GM12872 (cell line): Measurements from ENCODE around the gene NPAS3.

ENCODE experiments used
- TF ChIP-seq, protein P1 (sequence below): IDR thresholded peaks from 3 replicates; pipeline ENCODE4 v1.5.1; 2011; ENCODE audit warnings: low read depth, mild to moderate bottlenecking, low read length, moderate library complexity; ENCODE audit not compliant: insufficient read depth

The NPAS3 gene

DNA sequence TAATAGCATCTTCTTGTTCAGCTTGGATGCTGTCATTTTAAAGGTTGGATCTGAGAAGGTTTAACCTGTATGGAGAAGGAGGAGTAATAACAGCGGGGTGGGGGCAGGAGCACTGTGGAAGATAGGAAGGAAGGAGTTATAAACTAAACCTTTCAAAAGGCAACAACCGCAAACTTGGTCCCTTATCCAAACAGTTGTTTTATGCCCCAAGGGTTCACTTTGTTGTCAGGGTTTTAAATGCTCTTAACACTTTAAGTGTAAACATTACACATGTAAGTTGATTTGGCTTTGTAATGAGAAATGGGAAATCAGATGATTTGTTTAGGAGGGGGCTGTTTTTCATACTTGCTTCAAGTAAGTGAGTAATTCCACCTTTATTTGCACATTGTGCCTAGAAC, 3.0 kb downstream of the NPAS3 start:
- TF ChIP-seq, protein P1, sequence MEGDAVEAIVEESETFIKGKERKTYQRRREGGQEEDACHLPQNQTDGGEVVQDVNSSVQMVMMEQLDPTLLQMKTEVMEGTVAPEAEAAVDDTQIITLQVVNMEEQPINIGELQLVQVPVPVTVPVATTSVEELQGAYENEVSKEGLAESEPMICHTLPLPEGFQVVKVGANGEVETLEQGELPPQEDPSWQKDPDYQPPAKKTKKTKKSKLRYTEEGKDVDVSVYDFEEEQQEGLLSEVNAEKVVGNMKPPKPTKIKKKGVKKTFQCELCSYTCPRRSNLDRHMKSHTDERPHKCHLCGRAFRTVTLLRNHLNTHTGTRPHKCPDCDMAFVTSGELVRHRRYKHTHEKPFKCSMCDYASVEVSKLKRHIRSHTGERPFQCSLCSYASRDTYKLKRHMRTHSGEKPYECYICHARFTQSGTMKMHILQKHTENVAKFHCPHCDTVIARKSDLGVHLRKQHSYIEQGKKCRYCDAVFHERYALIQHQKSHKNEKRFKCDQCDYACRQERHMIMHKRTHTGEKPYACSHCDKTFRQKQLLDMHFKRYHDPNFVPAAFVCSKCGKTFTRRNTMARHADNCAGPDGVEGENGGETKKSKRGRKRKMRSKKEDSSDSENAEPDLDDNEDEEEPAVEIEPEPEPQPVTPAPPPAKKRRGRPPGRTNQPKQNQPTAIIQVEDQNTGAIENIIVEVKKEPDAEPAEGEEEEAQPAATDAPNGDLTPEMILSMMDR = no peak

- TF ChIP-seq, protein P1 = no peak
Observed at GRCh38 chr14:32947081-32947480, 8.4 kb downstream of the NPAS3 start.

GRCh38 chr14:32947792-32948191, 9.1 kb downstream of the NPAS3 start:
- TF ChIP-seq, protein P1 = no peak

- TF ChIP-seq, protein P1 = no peak
Observed at GRCh38 chr14:32950584-32950983, 11.9 kb downstream of the NPAS3 start.

- TF ChIP-seq, protein P1 = no peak
Observed at GRCh38 chr14:32967421-32967820, 28.7 kb downstream of the NPAS3 start.

DNA sequence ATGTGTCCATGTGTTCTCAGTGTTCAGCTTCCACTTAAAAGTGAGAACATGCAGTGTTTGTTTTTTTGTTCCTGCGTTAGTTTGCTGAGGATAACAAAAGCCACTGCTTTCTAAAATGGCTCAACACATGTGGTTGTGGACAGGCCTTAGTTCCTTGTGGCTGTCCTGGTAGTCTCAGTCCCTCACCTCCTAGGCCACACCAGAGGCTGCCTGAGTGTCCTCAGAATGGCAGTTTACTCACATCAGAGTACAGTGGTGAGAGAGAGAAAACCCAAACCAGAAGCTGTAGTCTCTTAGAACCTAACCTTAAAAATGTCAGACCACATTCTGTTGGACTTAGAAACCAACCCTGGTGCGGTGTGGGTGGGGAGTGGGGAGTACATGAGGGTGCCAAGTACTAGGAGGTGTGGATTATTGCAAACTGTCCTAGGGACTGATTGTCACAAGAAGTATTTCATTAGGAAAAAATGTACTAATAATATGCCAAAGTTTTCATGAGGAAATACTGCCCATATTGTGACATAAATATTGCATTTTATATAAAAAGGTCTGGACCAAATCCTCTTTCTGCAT, 30.4 kb downstream of the NPAS3 start:
- TF ChIP-seq, protein P1 = no peak

DNA sequence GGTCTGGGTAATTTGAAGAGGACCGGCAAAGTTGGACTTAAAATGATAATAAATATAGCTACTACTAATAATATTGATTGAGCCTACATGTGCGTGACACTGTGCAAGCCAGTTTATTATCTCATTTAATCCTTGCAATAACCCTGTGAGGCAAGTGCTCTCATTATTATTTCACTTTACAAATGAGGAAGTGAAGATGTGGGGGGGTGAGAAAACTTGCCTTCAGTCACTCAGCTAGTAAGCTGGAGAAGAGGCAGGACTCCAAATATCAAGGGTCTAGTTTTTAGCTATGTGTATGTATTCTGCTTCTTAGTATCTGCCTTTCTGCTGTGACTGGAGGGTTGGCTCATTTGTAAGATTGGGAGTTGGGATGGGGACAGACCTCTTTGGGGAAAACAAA, 39.2 kb downstream of the NPAS3 start:
- TF ChIP-seq, protein P1 = no peak
